T-cell (primary cell): ENCODE measurements around the gene RTN4. TPM values are rescaled to one million over a fixed set of nuclear protein-coding genes. Genes with fewer than 3 reads are reported as not detected.

Experiments
- ATAC-seq, 4 experiments: fragments of 200-7000 bp in 3 of 4; fragments of 150-1000 bp in 1 of 4; cut with Tn5 transposase; replicated peaks in 1 of 4; 1 replicate in 3 of 4; 2 replicates in 1 of 4; pipeline ENCODE4 v1.10.0; 2021; ENCODE audit warnings: moderate library complexity in 3 of 4, mild to moderate bottlenecking in 2 of 4, moderate number of reproducible peaks in 1 of 4
- CTCF ChIA-PET, 2 donors: fragments of 300-600 bp; sonication (Branson Sonifier 250); formaldehyde crosslinking; loops; one replicate each; lab custom pipeline; 2022; ENCODE audit warnings: antibody characterized with exemption in 2 of 2; lab: Charles Lee
- POLR2A ChIA-PET, 2 donors: fragments of 300-600 bp; sonication (Branson Sonifier 250); formaldehyde crosslinking; loops; one replicate each; lab custom pipeline; 2022; ENCODE audit warnings: antibody characterized with exemption in 2 of 2; lab: Charles Lee
- DNase-seq, 35 experiments: peaks; one replicate each; pipeline versions ENCODE4 v3.0.0 to v3.0.0-alpha.2; 2013 to 2023
- H3K27ac ChIP-seq: one replicate; pipeline ENCODE4 v1.5.1; 2013; ENCODE audit warnings: low read length
- H3K27me3 ChIP-seq, 2 experiments: replicated peaks in 1 of 2; 1 replicate in 1 of 2; 2 replicates in 1 of 2; pipeline versions ENCODE4 v1.6.1 to v1.7.0; 2013; ENCODE audit warnings: low read length in 1 of 2, mixed read lengths in 1 of 2; ENCODE audit not compliant: control insufficient read depth in 2 of 2, insufficient read depth in 2 of 2; ENCODE audit errors: extremely low read depth in 1 of 2
- H3K36me3 ChIP-seq, 2 donors: 1 replicate in 1 of 2; 2 replicates in 1 of 2; pipeline versions ENCODE4 v1.6.1 to v1.7.0; 2013; ENCODE audit warnings: low read length in 1 of 2; ENCODE audit not compliant: control insufficient read depth in 2 of 2, insufficient read depth in 1 of 2; ENCODE audit errors: extremely low read depth in 1 of 2
- H3K4me1 ChIP-seq, 2 experiments: 1 replicate in 1 of 2; 2 replicates in 1 of 2; pipeline versions ENCODE4 v1.6.1 to v1.7.0; 2013; ENCODE audit warnings: low read length in 2 of 2, mixed read lengths in 1 of 2; ENCODE audit not compliant: insufficient read depth in 2 of 2, control insufficient read depth in 1 of 2; ENCODE audit errors: extremely low read depth in 1 of 2
- H3K4me3 ChIP-seq, 2 donors: 1 replicate in 1 of 2; 2 replicates in 1 of 2; pipeline versions ENCODE4 v1.5.1 to v1.7.0; 2013; ENCODE audit warnings: mild to moderate bottlenecking in 2 of 2, low read length in 1 of 2, moderate library complexity in 1 of 2; ENCODE audit not compliant: control insufficient read depth in 1 of 2; ENCODE audit errors: extremely low read depth in 1 of 2
- H3K9me3 ChIP-seq: 2 replicates; pipeline ENCODE4 v1.7.0; 2013
- H3K27ac Mint-ChIP-seq, 2 donors: one replicate each; pipeline ENCODE4 v1.8.0; 2020 to 2021; ENCODE audit warnings: mild to moderate bottlenecking in 2 of 2, mixed read lengths in 2 of 2
- H3K27me3 Mint-ChIP-seq, 2 donors: one replicate each; pipeline ENCODE4 v1.8.0; 2021 to 2022; ENCODE audit warnings: mixed read lengths in 2 of 2
- H3K36me3 Mint-ChIP-seq: one replicate; pipeline ENCODE4 v1.8.0; 2021; ENCODE audit warnings: mixed read lengths
- H3K4me1 Mint-ChIP-seq, 3 donors: one replicate each; pipeline ENCODE4 v1.8.0; 2020 to 2022; ENCODE audit warnings: mixed read lengths in 3 of 3, mild to moderate bottlenecking in 1 of 3
- H3K4me3 Mint-ChIP-seq, 3 donors: one replicate each; pipeline ENCODE4 v1.8.0; 2020 to 2022; ENCODE audit warnings: mild to moderate bottlenecking in 3 of 3, mixed read lengths in 3 of 3, moderate library complexity in 3 of 3
- H3K9me3 Mint-ChIP-seq, 3 donors: one replicate each; pipeline ENCODE4 v1.8.0; 2020 to 2022; ENCODE audit warnings: mixed read lengths in 3 of 3
- WGBS: methylation state at CpG from one replicate; pipeline ENCODE4 v1.1.5; 2013; ENCODE audit warnings: missing lambda C conversion rate; ENCODE audit not compliant: insufficient coverage; 5-methylcytosine and 5-hydroxymethylcytosine counted together
- total RNA-seq, 35 experiments: library from RNA in 6 of 35; stranded (reverse) in 6 of 35; fragments of 120-200 nt in 1 of 35; gene quantifications; one replicate each; pipeline versions ENCODE4 v1.2.1 to v1.2.4 and lab custom pipeline; 2013 to 2026

The RTN4 gene
- 10 to 100 TPM; 66.3 to 77.1 (median 75.4) TPM for total RNA-seq
- total RNA-seq (2013), result 55.2 TPM
- total RNA-seq (lab: John Stamatoyannopoulos, UW), result 88.5 to 167 (median 110) reads per million in 29 experiments

GRCh38 chr2:55050100-55050994, at the start of gene RTN4:
Gene RTN4 (minus strand): TSS chr2:55050451. CDS start chr2:55050300, 151 bp downstream.
- peaks cover 64 to 78% (median 66%) of the 10 kb centered on the region in 3 donors for H3K4me1 Mint-ChIP-seq
- Histone ChIP-seq H3K9me3 (no peaks in the 10 kb centered on the region), H3K27ac (peak within 1 kb of the TSS; percentile 91), H3K36me3 (no peaks in the 10 kb centered on the region), H3K27me3 (no peaks in the 10 kb centered on the region), H3K4me1 (peaks cover 25 to 49% of the 10 kb centered on the region in 2 experiments), H3K4me3 (peak within 1 kb of the TSS; percentile 91 to 95)
- ChIA-PET CTCF (interaction anchor here (0.6 to 2.3 kb wide), 20 partner anchors 8 to 470 kb away, joined by 3 to 6 read pairs (median 4); partner anchors contain the start of genes CFAP36 (in 1 of the 2), CLHC1 (in 1 of the 2) and RPS27A (in 1 of the 2)), POLR2A (interaction anchor here (0.5 to 1.4 kb wide), 20 partner anchors 12 to 1037 kb away, joined by 3 to 6 read pairs (median 3); partner anchors contain the start of genes CFAP36 (in 1 of the 2) and RPS27A (in 1 of the 2))
- H3K4me3 Mint-ChIP-seq, result peak within 1 kb of the TSS; percentile 89 to 100 (median 100)
- H3K9me3 Mint-ChIP-seq, result no peaks in the 10 kb centered on the region
- peak; percentile 93 to 99 (median 98) for DNase-seq
- peak; percentile 89 to 91 (median 90) for ATAC-seq
- H3K27ac Mint-ChIP-seq, result peak within 1 kb of the TSS; percentile 100
- WGBS, result under 1% methylated on average over 31 of the region's 66 CpGs
- H3K36me3 Mint-ChIP-seq, result no peaks in the 10 kb centered on the region
- H3K27me3 Mint-ChIP-seq, result no peaks in the 10 kb centered on the region

GRCh38 chr2:55099493-55099877, 49.2 kb upstream of the RTN4 start:
- Mint-ChIP-seq H3K4me3 (no peak overlapping the region), H3K36me3 (no peaks in the 10 kb centered on the region), H3K9me3 (no peaks in the 10 kb centered on the region), H3K4me1 (no peaks in the 10 kb centered on the region), H3K27me3 (peaks cover 0 to 2% of the 10 kb centered on the region in 2 donors), H3K27ac (no peak overlapping the region)
- no peak for DNase-seq
- H3K4me1 ChIP-seq, result no peaks in the 10 kb centered on the region
- no peak for ATAC-seq
- no peak overlapping the region for H3K27ac ChIP-seq
- H3K9me3 ChIP-seq, result no peaks in the 10 kb centered on the region
- H3K36me3 ChIP-seq, result no peaks in the 10 kb centered on the region
- H3K4me3 ChIP-seq, result no peak overlapping the region
- WGBS, result no CpG with 5 or more reads among the region's 2 CpGs
- ChIA-PET POLR2A (interaction anchor here in 1 of 2 donors (0.6 kb wide), 1 partner anchor 73 kb away, joined by 4 read pairs; no protein-coding TSS in a partner anchor), CTCF (no interaction called here)
- H3K27me3 ChIP-seq, result no peaks in the 10 kb centered on the region

- no peak overlapping the region for H3K4me3 Mint-ChIP-seq
- peaks cover 2 to 8% (median 5%) of the 10 kb centered on the region in 3 donors for H3K4me1 Mint-ChIP-seq
- no peaks in the 10 kb centered on the region for H3K27me3 Mint-ChIP-seq
- Histone ChIP-seq H3K36me3 (no peaks in the 10 kb centered on the region), H3K27ac (no peak overlapping the region), H3K4me1 (peaks cover 0 to under 1% of the 10 kb centered on the region in 2 experiments), H3K4me3 (no peak overlapping the region), H3K9me3 (no peaks in the 10 kb centered on the region), H3K27me3 (no peaks in the 10 kb centered on the region)
- 71% methylated on average over 1 of the region's 6 CpGs for WGBS
- H3K27ac Mint-ChIP-seq, result no peak overlapping the region
- POLR2A ChIA-PET, result interaction anchor here in 1 of 2 donors (0.6 kb wide), 1 partner anchor 90 kb away, joined by 4 read pairs; no protein-coding TSS in a partner anchor
- CTCF ChIA-PET, result interaction anchor here in 1 of 2 donors (0.5 to 0.7 kb wide), 2 partner anchors 11 to 18 kb away, joined by 3 to 4 read pairs; no protein-coding TSS in a partner anchor
- no peak for ATAC-seq
- DNase-seq, result no peak
- H3K9me3 Mint-ChIP-seq, result no peaks in the 10 kb centered on the region
- H3K36me3 Mint-ChIP-seq, result no peaks in the 10 kb centered on the region
These were observed 47.5 kb upstream of the RTN4 start for GRCh38 chr2:55097461-55098410.

GRCh38 chr2:55097082-55097460, 46.8 kb upstream of the RTN4 start:
- ChIA-PET CTCF (interaction anchor here in 1 of 2 donors (0.7 kb wide), 1 partner anchor 12 kb away, joined by 4 read pairs; no protein-coding TSS in a partner anchor), POLR2A (interaction anchor here (0.6 to 0.7 kb wide), 2 partner anchors 23 to 89 kb away, joined by 4 to 5 read pairs; no protein-coding TSS in a partner anchor)
- Mint-ChIP-seq H3K27me3 (no peaks in the 10 kb centered on the region), H3K27ac (no peak overlapping the region), H3K36me3 (no peaks in the 10 kb centered on the region), H3K4me3 (no peak overlapping the region), H3K4me1 (peaks cover 7 to 13% (median 9%) of the 10 kb centered on the region in 3 donors), H3K9me3 (no peaks in the 10 kb centered on the region)
- ATAC-seq, result no peak
- H3K4me3 ChIP-seq, result no peak overlapping the region
- WGBS, result 86% methylated on average over 1 of the region's 1 CpG
- no peak overlapping the region for H3K27ac ChIP-seq
- no peaks in the 10 kb centered on the region for H3K27me3 ChIP-seq
- H3K36me3 ChIP-seq, result no peaks in the 10 kb centered on the region
- DNase-seq, result no peak
- H3K4me1 ChIP-seq, result peaks cover 0 to 6% of the 10 kb centered on the region in 2 experiments
- H3K9me3 ChIP-seq, result no peaks in the 10 kb centered on the region

- peaks cover 0 to 6% of the 10 kb centered on the region in 2 experiments for H3K4me1 ChIP-seq
- 83% methylated on average over 2 of the region's 3 CpGs for WGBS
- no peaks in the 10 kb centered on the region for H3K27me3 Mint-ChIP-seq
- H3K9me3 Mint-ChIP-seq, result no peaks in the 10 kb centered on the region
- H3K4me3 Mint-ChIP-seq, result no peak overlapping the region
- peaks cover 7 to 13% (median 9%) of the 10 kb centered on the region in 3 donors for H3K4me1 Mint-ChIP-seq
- H3K4me3 ChIP-seq, result no peak overlapping the region
- ATAC-seq, result no peak
- no peaks in the 10 kb centered on the region for H3K36me3 Mint-ChIP-seq
- H3K36me3 ChIP-seq, result no peaks in the 10 kb centered on the region
- no peak for DNase-seq
- ChIA-PET POLR2A (interaction anchor here (0.6 to 0.7 kb wide), 2 partner anchors 24 to 25 kb away, joined by 4 to 5 read pairs; no protein-coding TSS in a partner anchor), CTCF (no interaction called here)
- H3K27ac Mint-ChIP-seq, result no peak overlapping the region
- no peaks in the 10 kb centered on the region for H3K9me3 ChIP-seq
- H3K27ac ChIP-seq, result no peak overlapping the region
- H3K27me3 ChIP-seq, result no peaks in the 10 kb centered on the region
These were observed 46.3 kb upstream of the RTN4 start for GRCh38 chr2:55096586-55096985.
